OCI-LY7 (cell line): ENCODE measurements around the gene TRMT11.

Source experiments
- CTCF ChIP-seq: fragments of 200-600 bp; sonication (generic); conservative IDR thresholded peaks from 2 replicates; pipeline ENCODE4 v1.5.1; 2014; ENCODE audit warnings: mild to moderate bottlenecking, antibody characterized with exemption, low read length, moderate library complexity, mixed read lengths
- EZH2phosphoT487 ChIP-seq: fragments of 200-600 bp; sonication (generic); IDR thresholded peaks from 2 replicates; pipeline ENCODE4 v1.6.1; 2018; ENCODE audit warnings: low read depth, borderline replicate concordance, mild to moderate bottlenecking, mixed run types, antibody characterized with exemption, low read length, moderate library complexity, mixed read lengths

GRCh38 chr6:125986301-125987025, at the start of gene TRMT11:
- TF ChIP-seq CTCF (peak; percentile 16; the same call in 1 of the 2 replicates), EZH2phosphoT487 (no peak)
